IPS-18c (cell line): ENCODE measurements around the gene HCK.

ENCODE experiments used
- H3K4me3 ChIP-seq: 2 replicates; pipeline ENCODE4 v1.7.0; 2013; ENCODE audit warnings: low read depth, mild to moderate bottlenecking, low read length, moderate library complexity; ENCODE audit not compliant: insufficient read depth
- H3K9me3 ChIP-seq: one replicate; pipeline ENCODE4 v1.6.1; 2013; ENCODE audit warnings: mild to moderate bottlenecking, low read length, moderate library complexity; ENCODE audit not compliant: control insufficient read depth, insufficient read depth

Gene HCK

DNA sequence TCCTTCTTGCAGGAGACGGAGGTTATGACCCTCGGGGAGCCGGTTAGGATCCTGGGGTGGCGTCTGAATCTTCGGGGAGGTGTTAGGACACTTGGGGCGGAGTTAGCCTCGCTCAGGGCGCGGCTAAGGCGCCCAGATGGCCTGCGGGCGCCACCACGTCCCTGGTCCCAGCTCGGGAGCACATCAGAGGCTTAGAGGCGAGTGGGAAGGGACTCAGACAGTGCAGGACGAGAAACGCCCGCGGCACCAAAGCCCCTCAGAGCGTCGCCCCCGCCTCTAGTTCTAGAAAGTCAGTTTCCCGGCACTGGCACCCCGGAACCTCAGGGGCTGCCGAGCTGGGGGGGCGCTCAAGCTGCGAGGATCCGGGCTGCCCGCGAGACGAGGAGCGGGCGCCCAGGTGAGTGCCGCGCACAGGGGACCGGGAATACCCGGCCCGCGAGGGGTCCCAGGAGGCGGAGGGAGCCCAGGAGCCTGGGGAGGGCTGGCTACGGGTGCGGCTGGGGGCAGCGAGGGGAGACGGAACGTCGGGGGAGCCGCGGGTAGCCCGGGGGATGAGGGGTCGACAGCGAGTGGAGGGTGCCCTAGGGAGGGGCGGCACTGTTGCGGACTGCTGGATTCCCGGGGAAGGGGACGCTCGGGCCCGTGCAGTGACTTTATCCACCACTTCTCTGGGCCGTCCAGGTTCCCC is at the start of gene HCK:
Gene HCK (plus strand): TSS at position 153 of the 688 bp plus-strand sequence.
- Histone ChIP-seq H3K9me3 (no peaks in the 10 kb centered on the region), H3K4me3 (peak within 1 kb of the TSS; percentile 78)

DNA sequence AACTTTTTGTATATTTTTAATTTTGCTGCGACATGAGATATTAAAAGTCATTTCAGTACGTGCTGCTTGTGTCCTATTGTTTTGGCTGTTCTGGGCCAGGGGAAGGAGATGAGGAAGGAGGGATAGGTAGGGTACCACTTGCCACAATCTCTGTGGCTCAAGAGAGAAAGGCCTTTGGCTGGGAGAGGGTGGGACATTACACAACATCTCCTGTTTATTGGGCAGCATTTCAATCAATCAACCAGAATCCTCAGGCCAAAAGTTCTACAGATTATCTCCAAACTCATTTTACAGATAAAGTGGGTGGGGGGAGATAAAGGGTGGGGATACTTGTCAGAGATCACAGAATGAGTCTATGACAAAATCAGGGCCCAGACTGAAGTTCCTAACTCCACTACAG is 48.7 kb upstream of the HCK start:
- H3K9me3 ChIP-seq = no peaks in the 10 kb centered on the region
- H3K4me3 ChIP-seq = no peak overlapping the region

DNA sequence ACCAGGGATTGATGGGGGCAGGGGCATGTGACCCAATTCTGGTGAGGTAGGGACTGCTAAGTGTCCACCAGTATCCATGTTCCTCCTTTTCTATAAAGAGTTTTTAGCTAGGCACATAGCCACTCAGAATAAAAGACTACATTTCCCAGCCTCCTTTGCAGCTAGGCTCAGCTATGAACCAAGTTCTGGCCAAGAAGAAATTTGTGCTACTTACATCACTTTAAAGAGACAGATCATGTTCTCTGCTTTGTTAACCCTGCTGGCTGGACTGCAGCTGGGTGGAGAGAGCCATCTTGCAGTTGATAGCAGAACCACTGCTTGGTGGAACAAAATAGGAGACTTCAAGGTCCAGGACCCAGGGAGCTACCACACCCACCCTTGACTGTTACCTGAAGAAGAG is 47.1 kb upstream of the HCK start:
- H3K9me3 ChIP-seq = no peaks in the 10 kb centered on the region
- H3K4me3 ChIP-seq = no peak overlapping the region

DNA sequence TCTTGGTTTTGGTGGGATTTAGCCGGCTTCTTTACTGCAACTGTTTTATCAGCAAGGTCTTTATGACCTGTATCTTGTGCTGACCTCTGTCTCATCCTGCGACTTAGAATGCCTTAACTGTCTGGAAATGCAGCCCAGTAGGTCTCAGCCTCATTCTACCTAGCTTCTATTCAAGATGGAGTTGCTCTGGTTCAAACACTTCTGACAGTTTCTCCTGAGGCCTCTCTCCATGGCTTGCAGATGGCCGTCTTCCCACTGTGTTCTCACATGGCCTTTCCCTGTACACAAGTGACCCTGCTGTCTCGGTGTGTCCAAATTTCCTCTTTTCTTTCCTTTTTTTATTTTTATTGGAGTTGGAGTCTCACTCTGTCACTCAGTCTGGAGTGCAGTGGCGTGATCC is 46.0 kb upstream of the HCK start:
- no peaks in the 10 kb centered on the region for H3K9me3 ChIP-seq
- no peak overlapping the region for H3K4me3 ChIP-seq

DNA sequence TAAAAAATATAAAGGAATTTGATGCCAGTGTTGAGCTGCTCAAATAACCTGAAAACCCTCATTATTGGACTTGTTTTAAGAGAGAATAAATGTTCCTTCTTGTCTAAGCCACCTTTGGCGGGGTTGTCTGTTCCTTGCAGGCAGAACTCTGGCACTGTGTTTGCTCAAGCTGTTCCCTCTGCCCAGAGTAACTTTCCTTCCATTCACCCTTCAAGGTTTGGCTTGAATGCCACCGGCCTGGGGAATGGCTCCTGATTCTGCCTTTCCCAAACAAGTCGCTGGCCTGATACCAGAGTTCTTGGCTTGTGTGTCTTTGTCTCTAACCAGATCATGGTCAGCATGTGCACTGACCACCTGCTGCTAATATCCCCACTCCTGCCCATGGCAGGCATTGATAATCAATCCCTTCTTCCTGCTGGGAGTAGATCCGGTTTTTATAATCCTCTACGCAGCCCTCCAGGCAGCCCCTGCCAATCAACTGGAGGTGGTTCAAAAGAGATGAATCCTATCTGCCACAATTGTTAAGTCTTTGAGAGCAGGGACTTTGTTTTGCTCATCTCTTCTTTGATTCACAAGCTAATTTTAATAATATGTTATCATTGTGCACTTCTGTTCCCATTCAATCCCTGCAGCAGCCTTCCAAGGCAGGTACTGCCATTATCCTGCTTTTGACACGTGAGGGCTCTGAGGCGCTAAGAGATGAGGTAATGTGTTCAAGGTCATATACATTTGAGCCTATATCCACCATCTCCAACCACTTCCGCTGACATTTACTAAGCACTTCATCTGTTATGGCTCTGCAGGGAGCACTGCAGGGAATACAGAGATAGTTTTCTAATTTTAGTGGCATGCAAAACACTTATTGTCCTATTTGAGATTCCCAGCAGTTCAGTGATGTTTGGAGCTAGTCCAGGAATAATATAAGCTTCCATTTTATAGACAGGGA is 44.9 kb upstream of the HCK start:
- Histone ChIP-seq H3K4me3 (no peak overlapping the region; the same call in 1 of the 2 replicates), H3K9me3 (no peaks in the 10 kb centered on the region)

DNA sequence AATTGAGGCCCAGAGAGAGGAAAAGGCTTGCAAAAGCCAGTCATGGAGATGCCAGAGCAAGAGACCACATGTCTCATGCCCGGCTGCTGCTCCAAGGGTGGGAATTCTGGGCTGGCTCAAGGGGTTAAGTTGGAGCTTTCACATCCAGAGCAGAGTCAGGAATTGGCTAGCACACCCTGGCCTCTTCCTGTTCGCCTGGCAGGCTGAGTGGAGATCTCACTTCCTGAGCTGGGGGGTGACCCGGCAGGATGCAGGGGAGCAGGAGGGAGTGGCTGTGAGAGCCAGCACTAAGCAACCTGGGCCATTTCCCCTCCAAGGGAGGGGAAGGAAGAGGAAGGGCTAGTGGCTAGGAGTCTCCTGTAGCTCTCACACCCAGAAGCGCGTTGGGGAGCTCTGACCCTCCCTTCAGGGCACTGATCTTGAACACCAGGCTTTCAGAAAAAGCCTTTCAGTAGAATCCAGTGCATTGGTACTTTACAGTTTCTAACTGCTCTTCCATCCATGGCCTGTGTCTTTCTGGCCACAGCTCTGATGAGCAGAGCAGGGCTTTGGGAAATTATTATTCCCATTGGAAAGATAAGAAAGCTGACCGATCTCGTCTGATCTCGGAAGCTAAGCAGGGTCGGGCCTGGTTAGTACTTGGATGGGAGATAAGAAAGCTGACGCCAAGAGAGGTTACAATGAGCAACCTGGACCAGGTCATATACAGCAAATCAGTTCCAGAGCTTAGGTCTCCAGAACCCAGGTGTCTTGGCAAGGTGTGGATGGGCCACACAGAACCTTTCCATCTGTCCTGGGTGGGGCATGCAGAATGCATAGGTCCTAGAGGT is 44.0 kb upstream of the HCK start:
- Histone ChIP-seq H3K9me3 (no peaks in the 10 kb centered on the region), H3K4me3 (no peak overlapping the region)

DNA sequence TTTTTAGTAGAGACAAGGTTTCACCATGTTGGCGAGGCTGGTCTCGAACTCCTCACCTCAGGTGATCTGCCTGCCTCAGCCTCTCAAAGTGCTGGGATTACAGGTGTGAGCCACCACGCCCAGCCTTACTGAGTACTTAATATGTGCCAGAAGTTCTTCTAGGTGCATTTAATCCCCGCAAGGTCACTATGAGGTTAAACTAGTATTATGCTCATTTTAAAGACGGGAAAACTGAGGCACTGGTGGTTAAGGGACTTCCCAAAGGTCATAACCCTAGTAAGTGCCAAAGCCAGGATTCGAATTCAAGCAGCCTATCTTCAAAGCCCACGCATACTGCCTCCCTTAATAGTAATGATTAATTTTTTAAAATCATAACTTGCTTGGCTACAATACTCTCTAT is 42.5 kb upstream of the HCK start:
- H3K9me3 ChIP-seq = no peaks in the 10 kb centered on the region

DNA sequence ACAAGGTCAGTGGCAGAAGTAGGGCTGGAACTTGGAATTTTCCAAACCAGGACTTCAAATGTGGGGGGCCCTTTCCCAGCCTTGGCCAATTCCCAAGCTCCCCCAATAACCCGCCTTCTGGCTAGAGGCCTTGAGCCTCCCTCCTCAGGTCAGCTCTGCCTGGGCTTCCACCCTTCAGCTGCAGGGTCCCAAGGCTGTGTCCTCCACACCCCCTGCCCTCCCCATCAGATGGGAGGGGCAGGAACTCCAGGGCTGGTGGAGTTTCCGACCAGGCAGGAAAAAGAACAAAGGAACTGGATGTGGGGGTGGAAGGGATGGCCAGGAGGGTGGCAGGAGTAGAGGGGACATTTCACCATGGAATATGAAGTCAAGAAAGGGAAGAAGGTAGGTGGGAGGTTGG is 41.9 kb upstream of the HCK start, which contains the start of gene CCM2L:
Gene CCM2L (plus strand): TSS at position 338 of the 400 bp plus-strand sequence. CDS start 17 bp downstream, at position 355.
- no peak within 1 kb of the TSS; the same call in 1 of the 2 replicates for H3K4me3 ChIP-seq
- H3K9me3 ChIP-seq = no peaks in the 10 kb centered on the region

More for the DNA sequence above, 42.5 kb upstream of the HCK start:
- H3K4me3 ChIP-seq = no peak overlapping the region

DNA sequence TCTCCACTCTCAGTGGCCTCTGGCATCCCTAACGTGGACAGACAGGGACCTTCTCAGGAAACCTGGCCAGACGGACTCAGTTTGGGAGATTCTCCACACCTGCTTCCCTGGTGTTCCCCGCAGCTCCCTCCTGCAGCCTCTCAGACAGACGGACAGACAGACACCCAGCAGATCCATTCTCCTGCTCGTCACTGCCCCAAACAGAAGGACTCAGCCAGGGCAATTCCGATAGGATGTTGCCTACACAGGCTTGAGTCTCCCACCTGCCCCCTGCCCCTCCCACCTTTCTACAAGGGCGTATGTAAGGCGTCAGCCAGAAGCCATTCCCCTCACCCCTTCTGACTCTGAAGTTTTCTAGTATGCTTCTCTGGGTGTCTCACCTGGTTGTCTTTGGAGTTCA is 41.4 kb upstream of the HCK start:
- H3K4me3 ChIP-seq = no peak overlapping the region; the same call in 1 of the 2 replicates

DNA sequence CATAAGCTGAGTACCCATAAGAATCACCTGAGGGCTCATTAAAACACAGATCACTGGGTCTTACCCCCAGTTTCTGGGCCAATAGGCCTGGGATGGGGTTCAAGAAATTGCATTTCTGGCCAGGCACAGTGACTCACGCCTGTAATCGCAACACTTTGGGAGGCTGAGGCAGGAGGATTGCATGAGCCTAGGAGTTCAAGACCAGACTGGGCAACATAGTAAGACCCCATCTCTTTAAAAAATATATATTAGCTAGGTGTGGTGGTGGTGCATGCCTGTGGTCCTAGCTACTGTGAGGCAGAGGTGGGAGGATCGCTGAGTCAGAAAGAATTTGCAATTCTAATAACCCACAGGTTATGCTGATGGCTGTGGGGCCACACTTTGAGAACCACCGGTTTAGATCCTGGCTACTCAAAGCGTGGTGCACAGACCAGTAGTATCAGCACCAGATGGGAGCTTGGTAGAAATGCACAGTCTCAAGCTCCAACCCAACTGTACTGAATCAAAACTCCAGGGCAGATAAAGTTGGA is 39.8 kb upstream of the HCK start:
- H3K9me3 ChIP-seq = no peaks in the 10 kb centered on the region
- H3K4me3 ChIP-seq = no peak overlapping the region

More for the DNA sequence above, 41.4 kb upstream of the HCK start:
- H3K9me3 ChIP-seq = no peaks in the 10 kb centered on the region

DNA sequence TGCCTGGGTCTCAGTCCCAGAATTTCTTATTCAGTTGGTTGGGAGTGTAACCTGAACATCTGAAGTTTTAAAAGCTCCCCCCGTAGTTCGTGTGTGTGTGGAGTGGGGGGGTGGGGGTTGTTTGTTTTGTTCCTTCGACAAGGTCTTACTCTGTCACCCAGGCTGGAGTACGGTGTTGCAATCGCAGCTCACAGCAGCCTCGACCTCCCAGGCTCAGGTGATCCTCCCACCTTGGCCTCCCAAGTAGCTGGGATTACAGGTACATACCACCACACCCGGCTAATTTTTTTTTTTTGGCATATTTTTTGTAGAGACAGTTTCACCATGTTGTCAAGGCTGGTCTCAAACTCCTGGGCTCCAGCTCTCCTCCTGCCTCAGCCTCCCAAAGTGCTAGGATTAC is 38.7 kb upstream of the HCK start:
- Histone ChIP-seq H3K9me3 (no peaks in the 10 kb centered on the region), H3K4me3 (no peak overlapping the region)

DNA sequence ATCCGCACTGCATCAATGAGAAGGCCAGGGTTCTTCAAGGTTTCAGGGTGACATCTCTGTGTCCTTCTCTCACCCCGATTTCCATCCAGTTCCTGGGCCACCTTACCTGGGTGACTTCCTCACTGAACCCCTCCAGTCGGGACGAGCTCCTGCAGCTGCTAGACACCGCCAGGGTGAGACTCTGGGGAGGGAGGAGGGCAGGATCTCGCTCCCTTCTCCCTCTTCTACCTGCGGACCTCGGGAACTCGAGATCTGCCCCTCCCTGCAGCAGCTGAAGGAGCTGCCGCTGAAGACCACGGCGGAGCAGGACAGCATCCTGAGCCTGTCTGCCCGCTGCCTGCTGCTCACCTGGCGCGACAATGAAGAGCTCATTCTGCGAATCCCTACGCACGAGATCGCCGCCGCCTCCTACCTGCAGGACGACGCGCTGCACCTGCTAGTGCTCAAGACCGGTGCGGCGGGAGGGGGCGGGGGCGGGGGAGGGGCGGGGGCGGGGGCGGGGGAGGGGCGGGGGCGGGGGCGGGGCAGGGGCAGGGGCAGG is 34.3 kb upstream of the HCK start:
- Histone ChIP-seq H3K9me3 (peaks cover 2% of the 10 kb centered on the region), H3K4me3 (peak overlapping the region; percentile 56)

DNA sequence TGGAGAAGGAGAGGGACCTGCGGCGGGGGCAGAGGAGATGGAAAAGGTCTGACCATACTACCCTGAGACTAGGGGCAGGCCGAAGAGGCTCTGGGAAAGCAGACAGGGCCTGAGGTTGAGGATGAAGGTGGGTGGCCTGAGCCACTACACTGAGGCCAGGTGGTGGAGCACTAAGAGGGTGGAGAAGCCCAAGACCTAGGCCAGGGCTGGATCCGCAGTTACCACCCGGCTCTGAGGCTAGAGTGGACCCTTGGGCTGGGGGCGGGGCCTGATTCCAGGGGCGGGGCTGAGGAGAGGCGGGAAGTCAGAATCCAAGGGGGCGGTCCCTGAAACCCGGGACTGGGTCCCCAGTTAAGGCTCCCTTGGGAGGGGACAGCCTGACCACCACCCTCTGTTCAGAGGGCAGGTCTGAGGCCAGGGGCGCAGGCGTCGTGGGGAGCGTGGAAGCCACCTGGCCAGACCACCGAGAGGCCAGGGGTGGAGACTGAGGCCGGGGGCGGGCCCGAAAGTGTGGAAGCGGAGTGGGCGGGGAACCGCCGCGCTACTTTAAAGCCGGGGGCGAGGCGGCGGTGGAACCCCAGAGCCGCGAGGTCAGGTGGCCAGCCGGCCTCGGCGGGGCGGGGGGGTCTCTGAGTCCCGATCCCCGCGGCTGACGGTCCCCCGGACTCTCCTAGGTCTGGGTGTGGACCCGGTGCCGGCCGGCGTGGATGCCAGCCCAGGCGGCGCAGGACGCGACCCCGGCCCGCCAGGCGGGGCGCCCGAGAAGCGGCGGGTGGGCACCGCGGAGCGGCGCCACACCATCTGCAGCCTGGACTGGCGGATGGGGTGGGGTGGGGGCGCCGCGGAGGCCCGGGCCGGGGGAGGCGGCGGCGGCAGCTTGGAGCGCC is 33.5 kb upstream of the HCK start:
- peak overlapping the region; percentile 88 for H3K4me3 ChIP-seq
- H3K9me3 ChIP-seq = peaks cover 2% of the 10 kb centered on the region

DNA sequence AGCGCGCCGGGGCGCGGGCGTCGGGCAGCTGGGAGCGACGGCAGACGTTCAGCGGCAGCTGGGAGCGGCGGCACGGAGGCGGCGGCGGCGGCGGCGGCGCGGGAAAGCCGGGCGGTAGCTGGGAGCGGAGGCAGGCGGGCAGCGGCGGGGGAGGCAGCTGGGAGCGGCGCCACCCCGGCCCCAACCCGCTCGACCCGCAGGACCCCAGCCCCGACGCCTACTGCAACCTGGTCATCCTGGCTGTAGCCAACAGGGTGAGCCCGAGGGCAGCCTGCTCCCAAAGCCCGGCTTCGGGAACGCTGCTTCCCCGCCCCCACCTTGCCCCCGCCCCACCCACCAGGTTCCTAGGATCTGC is 32.9 kb upstream of the HCK start:
- Histone ChIP-seq H3K4me3 (peak overlapping the region; percentile 45), H3K9me3 (peaks cover 2% of the 10 kb centered on the region)

DNA sequence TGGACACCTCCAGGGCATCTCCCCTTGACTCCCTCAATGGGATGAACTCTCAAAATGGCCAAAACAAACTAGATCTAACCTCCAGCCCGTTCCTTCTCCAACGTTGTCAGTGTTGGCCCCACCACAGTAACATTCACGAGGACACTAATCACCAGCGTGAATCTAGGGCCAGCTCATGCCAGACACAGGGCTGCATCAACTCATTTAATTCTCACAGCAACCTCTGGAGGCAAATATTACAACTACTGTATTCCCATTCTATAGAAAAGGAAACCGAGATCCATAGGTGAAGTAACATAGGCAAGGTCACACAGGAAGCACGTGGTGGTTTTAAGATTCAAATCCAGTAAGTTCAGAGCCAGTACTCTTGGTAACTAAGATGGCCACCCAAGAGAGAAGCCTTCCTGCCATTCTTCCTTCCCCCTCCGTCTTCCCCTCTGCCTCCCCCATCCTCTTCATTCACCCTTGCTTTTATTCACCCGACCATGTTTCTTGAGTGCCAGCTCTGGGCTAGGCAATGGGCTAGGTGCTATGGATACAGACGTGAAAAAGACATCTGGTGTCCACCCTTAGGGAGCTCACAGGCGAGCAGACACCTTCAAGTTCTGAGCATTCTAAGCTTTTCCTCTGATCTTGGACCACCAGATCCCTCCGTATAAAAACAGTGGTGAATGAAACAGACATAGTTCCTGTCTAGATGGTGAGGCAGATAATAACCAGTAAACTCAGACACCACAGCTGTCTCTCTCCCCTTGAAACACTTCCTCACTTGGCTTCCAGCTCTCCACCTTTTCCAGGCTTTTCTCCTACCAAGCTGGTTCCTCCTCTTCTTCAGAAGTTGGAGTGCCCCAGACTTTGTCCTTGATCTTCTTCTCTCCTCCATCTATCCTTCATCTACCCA is 32.2 kb upstream of the HCK start:
- Histone ChIP-seq H3K9me3 (peaks cover 2% of the 10 kb centered on the region), H3K4me3 (peak overlapping the region; percentile 45)
